ENCODE measurements around the gene USP46.

The USP46 gene

DNA sequence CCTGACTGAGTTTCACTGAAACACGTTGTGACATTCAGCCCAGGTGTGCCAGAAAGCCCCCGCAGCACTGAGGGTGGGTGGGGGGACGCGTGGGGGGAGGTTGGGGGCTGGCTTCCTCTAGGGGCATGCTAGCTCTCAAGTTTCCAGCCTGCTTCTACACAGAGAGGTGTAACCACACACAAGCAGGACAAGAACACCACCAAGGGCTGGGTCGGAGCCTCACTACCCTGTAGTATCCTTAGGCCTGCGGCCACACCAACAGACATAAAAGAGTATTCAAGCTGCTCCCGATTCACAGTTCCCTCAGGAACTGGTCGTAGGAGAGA lies 1.8 kb downstream of the USP46 start:
- DNase-seq (ENCODE audit: low read depth): no peak

DNA sequence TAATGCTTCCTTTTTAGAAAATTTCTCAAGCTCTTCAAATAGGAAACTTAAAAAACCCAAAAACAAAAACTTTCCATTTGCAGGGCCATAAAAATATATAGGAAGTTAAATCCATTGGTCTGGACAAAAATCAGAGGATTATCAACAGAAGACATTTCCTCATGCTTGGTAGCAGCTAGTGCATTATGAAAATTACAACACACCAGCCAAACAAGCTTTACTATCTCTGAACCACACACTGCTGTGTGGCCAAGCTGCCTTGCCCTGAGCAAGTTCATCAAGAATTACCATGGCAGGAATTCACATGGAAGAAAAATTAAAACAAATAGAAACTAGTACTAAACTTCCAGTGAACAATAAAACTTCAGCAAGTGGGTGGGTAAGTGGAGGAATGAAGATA lies 3.6 kb downstream of the USP46 start:
- no peak for DNase-seq (ENCODE audit: low read depth)

DNA sequence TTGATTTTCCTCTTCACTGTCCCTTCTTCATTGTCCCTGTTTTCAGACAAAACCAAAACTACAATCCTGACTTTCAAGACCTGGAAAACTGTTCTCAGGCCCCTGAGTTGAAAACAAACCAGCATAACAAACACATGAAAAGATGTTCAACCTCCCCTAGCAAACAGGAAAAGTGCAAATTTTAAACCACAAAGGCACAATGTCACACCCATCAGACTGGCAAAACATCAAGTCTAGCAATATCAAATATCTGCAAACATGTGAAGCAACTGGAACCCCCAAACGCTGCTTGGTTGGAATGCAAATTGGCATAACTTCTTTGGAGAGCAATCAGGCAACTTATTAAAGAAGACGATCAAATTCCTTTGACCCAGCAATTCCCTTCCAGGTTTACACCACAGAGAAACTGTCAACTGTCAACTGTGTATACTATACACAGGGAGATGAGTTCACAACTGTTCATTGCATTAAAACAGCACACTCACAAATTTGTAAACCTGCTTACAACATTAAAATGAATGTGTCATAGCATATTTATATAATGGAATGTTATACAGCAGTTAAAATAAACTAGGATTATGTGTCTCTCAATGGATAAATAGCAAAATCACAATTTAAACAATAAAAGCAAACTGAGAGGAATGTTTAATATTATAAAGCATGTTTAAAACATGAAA lies 7.0 kb downstream of the USP46 start:
- no peak for DNase-seq (ENCODE audit: low read depth)

DNA sequence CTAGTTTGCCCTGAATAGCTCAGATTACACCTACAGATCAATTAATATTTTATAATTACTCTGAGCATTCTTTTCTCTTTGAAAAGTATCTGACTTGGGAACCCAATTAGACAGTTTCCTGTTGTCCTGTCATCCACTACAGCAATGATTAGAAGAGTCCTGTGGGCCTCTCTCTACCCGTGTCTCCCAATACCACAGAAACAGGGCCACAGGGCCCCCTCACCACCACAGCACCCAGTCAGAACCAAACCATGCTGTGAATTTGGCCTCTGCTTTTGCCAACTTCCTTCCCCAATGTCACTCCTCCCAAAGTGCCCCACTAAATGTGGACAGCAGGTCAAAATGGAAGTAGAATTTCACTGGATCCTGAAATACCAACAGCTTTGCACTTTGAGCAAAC lies 10.3 kb downstream of the USP46 start:
- no peak for DNase-seq (ENCODE audit: low read depth)

DNA sequence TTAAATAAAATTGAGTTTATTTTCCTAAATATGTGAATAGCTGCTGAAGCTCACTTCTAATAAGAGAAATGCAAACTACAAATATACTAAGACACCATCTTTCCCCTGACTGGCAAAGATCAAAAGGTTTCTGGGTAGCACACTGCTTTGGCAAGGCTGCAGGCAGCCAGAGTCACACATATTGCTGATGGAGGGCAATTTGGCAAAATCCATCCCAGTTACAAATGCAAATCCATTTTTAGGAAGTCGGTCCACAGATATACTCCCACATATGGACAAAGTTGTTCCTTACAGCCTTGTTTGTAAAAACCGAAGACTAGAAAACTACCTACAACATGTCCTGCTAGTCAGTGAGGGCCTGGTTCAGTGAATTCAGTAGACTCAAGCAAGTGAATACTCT lies 12.4 kb downstream of the USP46 start:
- DNase-seq (ENCODE audit: low read depth): no peak

DNA sequence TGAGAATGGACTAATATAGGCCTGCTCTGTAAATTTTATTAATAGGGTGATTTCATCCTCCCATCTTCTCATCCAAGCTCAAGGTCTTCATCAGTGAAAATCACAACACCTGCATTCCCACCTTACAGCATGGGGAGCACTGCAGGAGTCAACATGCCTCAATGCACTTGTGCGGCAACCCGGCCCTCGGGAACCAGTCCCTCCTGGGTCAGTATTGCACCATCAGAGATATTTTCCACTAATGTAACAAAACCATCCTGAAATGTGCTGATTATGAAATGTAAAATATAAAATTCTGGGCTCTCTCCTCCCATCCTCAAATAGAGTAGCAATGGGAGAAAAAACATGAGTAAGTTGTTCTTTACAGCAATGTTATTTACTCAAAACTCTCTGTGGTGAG lies 13.0 kb downstream of the USP46 start:
- no peak for DNase-seq (ENCODE audit: low read depth)

DNA sequence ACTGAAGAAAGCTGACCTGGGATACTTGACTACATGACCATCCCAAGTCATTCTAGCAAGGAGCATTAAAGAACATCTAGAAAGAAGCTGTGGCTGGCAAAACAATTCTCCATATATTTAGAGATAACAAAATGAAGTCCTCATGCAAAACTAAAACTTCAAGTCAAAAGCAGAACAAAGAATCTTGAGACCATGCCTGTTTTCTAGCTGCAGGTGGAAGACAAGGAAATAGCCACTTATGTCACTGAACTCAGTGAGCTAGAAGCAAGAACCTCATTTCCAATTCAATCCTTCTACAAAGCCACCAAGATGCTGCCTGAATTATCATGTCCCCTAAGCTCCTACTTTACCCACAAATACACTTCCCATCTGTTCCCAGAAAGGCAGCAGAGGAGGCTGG lies 13.8 kb downstream of the USP46 start:
- no peak for DNase-seq (ENCODE audit: low read depth)

DNA sequence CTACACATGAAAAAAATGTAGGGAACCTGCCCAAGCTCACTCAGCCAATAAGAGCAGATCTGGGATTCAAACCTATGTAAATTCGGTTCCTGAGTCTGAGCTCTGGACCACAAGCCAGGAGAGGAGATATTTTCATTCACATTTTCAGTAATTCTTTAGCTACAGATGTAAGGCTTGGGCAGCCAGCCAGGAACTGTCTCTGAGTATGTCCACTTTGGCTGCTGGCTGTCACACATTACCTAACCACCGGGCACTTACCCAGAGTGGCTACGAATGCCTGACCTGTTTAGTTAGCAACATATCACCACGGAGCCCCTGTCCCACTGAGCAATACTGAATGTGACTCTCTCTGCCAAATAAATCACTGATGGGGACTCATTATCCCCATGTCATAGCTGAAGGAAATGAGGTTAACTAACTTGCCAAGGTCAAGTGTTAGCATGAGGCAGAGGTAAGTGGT lies 15.3 kb downstream of the USP46 start:
- no peak for DNase-seq (ENCODE audit: low read depth)

DNA sequence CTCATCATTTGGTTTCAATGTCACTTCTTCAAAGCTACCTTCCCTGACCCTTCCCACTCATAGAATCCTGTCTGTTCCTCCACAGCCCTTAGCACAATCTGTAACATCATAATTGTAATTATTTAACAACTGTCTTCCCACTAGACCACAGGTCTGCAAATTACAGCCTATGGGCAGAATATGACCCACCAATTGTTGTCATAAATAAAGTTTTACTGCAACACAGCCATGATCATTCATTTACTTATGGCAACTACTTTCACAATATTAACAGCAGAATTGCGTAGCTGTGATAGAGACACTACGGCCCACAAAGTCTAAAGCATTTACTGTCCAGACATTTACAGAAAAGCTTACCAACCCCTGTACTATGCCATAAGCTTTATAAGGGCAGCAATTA lies 15.9 kb downstream of the USP46 start:
- no peak for DNase-seq (ENCODE audit: low read depth)

DNA sequence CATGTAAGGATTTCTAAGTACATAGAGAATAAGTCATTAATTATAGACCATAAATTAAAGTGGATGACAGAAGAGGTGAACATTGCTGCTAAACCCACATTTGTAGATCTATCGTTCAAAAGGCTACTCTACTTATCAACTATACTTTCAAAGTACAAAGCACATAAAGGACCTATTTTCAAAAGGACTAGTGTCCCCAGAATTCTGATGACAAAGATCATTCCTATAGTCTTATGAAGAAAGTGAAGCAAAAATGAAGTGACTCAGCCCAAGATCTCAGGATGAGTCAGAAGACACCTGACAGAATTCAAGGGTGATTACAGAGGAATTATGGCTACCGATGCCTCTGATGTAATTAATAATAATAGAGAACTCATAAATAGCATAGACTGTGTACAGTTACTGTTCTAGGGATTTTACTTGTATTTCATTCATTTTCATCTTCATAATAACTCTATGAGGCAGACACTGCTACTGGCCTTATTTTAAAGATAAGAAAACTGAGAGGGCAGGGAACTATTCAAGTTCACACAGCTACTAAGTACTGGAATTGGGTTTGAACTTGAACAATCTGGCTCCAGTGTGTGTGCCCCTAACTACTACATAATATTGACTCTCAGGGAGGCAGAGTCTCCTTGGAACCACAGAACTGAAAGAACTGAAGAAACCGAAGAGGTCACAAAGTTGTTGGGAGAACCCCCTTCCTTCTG lies 17.1 kb downstream of the USP46 start:
- DNase-seq (ENCODE audit: low read depth): no peak

DNA sequence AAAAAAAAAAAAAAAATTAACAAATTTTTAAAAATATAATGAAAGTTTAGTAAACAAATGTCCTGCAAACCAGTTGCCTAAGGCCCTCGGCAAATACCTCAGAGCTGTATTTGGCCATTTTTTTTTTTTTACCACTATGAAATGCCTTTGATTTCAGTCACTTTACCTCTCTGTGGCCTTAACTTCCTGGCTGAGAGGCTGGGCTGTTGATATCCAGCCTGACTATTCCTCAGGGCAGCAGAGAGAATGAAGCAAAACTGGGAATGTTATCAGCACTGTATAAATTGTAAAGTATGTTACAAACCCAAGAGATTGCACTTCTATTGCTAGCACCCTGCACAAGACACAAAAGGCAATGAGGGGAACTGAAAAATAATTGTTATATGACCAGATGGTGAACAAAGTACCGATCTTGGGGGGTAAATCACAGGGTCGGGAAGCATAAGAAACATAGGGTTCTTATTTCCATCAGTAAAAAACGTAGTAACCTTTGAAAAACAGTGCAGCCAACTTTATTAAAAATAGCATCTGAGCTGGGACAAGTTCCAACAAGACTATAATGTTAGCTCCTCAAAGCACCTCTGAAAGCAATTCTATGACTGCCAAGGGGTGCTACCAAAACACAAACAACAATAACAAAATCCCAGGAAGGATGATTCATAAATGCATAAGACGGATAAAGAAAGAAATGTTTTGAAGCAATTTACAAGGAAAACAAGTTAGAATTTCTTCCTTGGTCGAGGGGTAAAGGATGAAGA lies 18.1 kb downstream of the USP46 start:
- no peak for DNase-seq (ENCODE audit: low read depth)

DNA sequence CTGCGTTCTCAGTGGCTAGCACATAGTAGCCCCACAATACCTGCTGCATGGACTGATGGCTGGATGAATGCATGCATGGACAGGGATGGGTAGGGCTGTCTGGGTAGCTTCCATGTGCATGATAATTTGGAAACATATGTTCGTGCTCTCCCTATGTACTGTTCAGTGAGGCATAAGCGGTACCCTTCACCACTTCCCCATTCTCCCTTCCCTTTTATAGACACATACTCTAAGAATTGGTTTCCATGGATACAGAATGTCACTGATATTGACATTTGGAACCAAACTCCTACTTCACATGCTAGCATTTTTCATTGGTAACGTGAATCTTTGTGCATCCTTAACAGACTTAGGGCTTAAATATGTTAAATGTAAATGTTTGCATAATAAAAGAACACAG lies 20.4 kb downstream of the USP46 start:
- DNase-seq (ENCODE audit: low read depth): no peak

DNA sequence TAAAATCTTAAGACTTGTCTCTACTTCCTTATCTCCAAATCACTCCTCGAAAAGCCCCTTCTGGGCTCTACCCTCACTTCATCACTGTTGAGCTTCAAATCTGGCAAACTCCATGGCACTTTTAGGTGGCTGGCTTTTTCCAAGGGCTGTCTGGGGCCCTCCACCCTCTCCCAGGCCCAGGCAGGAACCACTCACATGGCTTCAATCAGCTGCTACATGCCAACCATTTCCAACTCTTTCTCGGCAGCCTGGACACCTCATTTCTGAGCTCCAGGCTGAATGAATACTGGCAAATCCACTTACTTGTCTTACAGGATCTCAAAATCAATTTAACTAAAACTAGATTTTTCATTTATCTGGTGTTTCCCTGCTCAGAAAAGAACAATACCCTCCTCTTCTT lies 22.0 kb downstream of the USP46 start:
- no peak for DNase-seq (ENCODE audit: low read depth)

DNA sequence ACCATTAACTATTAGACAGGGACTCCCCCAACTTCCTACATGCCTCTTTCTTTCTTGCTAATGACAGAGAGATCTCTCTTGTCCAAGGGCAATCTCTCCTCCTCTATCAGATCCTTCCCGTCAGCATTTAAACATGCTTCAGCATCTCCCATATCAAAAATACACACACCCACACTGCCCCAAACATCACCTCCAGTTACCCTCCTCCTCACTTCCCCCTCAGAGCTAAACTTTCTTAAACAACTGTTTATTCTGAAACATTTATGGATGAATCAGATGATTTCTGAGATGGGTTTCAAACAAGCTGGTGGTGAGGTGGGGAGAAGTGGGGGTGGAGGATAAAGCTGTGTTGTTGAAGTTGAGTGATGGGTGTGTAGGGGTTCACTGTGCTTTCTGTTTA lies 23.5 kb downstream of the USP46 start:
- DNase-seq (ENCODE audit: low read depth): no peak

DNA sequence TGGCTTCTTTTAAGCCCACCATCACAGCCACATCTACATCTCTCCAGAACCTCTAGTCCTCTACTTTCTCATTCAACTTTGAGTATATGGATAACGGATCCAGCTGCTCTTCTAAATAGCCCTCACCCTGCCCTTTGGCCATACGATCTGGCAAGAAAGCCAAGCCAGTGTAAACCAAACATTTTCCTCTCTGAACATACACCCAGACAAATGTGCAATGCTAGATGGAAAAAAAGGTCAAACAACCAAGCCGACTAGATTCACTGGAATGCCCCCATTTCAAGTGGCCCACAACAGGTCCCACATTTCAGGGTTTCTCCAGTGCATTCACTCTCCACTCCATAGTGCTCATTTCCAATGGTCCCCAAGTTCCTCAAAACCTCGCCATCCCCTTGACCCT lies 24.0 kb downstream of the USP46 start:
- DNase-seq (ENCODE audit: low read depth): no peak

DNA sequence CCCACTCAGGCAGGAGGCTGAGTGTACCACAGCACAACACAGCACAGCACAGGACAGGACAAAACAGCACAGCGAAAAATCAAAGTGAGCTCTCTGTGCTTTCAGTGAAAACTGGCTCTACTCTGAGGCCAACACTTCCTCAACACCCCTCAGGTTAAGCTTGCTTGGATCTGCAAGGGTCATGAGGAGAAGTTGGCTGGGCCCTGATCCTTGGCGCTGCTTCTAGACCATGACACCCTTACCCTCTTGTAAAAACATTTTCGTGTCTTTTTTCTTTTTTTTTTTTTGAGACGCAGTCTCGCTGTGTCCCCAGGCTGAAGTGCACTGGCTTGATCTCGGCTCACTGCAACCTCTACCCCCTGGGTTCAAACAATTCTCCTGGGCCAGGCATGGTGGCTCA lies 25.3 kb downstream of the USP46 start:
- DNase-seq (ENCODE audit: low read depth): no peak

DNA sequence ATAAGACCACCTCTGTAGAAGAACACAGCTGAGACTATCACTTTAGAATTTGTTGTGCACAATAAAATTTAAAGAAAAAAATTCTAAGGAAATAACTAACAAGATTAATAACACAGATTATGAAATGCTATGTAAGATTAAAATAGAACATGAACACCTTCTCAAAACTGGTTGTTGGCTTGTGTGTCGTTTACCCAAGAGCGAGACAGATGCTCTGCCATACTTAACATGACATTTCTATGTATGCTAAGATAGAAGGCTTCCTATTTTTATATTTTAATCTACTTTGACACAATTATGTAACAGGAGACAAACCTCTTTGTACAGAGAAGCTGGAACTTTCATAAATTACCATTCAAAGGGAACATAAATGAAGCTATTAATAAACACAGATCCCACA lies 30.1 kb downstream of the USP46 start:
- no peak for DNase-seq (ENCODE audit: low read depth)

DNA sequence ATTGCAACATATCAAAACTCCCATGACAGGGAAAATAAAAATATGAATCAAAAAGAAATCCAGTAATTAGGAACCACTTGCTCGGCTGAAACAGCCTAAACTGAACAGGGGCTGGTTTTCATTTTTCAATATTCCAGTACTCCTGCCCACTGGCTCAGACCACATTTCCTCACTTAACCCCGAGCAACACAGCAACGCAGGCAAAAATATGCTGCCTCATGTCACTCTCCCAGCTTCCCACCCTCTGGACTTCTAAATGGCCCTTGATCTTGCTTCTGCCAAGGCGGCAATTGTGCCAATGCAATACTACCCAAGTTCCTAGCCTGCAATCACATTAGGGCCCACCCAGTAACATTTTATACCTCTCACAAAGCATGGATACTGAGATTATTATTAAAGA lies 30.6 kb downstream of the USP46 start:
- no peak for DNase-seq (ENCODE audit: low read depth)

DNA sequence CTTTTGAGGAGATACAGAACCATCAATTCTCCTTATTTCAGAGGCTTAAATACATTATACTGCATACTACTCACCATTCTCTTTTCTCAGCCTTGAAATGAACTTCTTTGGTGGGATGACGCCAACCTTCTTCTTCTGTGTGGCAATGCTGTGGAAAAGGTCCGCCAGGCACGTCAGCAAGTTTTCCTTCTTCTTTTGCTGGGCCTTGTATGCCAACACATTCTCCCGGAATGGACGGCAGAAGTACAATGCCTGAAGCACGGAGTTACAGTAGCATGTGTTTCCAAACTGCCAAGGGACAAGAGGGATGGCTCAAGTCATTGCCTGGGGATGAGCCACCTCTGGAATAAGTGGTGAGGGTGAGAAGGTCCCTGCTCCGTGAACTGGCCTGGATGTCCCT lies 31.2 kb downstream of the USP46 start:
- no peak for DNase-seq (ENCODE audit: low read depth)

DNA sequence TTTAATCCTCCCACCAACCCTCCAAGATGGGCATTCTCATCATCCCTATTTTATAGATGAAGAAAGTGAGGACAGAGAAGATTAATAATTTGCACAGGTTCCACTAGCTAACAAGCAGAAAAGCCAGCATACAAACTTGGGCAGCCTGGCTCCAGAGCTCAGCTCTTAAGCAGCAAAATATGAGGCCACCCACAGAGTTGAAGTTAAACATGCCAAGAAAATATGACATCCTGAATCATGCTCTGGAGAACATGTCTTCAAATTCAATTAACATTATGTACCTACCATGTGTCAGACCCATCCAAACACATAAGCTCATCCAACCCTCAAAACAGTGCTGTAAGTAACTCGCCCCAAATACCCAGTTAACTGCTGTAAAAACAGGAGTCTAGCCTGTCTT lies 33.9 kb downstream of the USP46 start:
- DNase-seq (ENCODE audit: low read depth): no peak

DNA sequence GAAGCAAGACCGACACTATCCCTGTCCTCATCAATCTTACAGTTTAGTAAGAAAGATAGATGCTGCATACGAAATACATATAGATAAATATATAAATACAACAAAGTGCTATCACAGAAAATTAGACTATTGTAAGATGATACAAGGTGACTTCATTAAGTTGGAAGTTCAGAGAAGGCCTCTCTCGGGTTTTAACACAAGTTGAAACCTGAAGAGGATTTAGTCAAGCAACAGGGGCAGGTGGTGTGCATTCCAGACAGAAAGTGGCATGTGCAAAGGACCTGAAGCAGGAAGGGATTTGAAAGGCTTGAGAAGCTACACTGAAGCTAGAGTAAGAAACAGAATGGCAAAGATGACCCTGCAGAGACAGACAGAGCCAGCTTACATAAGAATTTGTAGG lies 36.5 kb downstream of the USP46 start:
- no peak for DNase-seq (ENCODE audit: low read depth)

DNA sequence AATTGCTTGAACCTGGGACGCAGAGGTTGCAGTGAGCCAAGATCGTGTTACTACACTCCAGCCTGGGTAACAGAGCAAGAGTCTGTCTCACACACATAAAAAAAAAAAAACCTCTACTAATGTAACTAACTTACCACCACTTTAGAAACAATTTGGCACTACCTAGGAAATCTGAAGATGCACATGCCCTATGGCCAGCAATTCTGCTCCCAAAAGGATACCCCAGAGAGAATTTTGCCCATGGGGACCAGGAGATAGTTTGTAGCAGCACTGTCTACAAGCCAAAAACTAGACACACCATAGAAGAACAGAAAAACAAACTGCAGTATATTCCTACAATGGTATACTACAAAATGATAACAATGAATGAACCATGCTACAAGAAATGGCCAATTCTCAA lies 37.5 kb downstream of the USP46 start:
- DNase-seq (ENCODE audit: low read depth): no peak

DNA sequence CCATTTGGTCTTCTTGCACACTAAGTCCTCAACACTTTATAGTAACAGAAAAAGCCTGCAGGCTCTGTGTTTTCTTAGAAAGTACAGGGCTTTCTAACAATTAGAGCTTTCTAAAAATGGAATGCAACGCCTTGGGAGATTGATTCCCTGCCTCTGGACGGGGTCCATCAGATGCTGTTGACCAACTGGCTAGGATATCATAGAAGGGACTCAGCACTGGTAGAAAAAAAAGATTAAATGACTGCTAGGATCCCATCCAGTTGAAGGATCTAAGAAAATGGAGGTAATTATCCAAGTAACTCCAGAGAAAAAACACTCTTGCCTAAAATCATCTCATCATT lies 39.5 kb downstream of the USP46 start:
- no peak for DNase-seq (ENCODE audit: low read depth)

Data from non-pigmented ciliary epithelial cell (primary cell).